ENCODE results near the gene GALNT16. TPM values are rescaled to one million over a fixed set of nuclear protein-coding genes. Genes with fewer than 3 reads are reported as not detected.

GALNT16 gene
- total RNA-seq, 4 donors from 2014 or later: 2.5 to 11.3 (median 2.8) TPM

DNA sequence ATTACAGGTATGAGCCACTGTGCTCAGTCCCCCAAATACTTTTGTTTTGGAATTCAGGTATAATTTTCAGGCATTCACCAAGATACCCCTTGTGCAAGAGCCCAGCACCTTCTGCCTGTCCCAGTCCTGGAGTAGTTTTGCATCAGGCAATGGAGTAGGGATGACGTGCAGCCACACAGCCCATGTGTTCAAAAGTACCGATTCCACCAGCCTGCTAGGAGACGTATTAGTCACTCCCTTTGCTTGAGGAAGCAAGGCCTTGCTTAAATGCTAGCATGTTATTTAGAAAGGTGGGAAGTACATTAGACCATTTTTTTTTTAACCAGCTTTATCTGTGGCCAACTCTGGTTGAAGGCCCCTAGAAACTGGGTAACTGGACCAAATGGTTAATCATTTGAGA lies 15.0 kb upstream of the GALNT16 start:
- Histone ChIP-seq H3K9me3 (no peaks in the 10 kb centered on the region), H3K27me3 (no peaks in the 10 kb centered on the region), H3K4me1 (peaks cover 0 to 17% (median 4%) of the 10 kb centered on the region in 4 donors), H3K4me3 (no peak overlapping the region), H3K36me3 (peaks cover 0 to 4% (median 0%) of the 10 kb centered on the region in 4 donors), H3K27ac (no peak overlapping the region)
- in situ Hi-C loops (cut with MboI; ENCODE audit: low pct_ligation_motif_present in 1 of 4, low pct_unique_long_range_greater_than_20kb in 1 of 4, low sequenced_read_pairs in 3 of 4): loop anchor here in 2 of 4 donors (25.0 kb wide), 1 partner anchor 217 kb away; no protein-coding TSS in a partner anchor
- 88% methylated on average over 3 of the region's 3 CpGs for WGBS, 2 donors (ENCODE audit: low coverage in 1 of 2)
- intact Hi-C loops (cut with DNase I; ENCODE audit: low total_unique reads): no loop called here
- TF ChIP-seq EP300 (IDR thresholded peaks at IDR 0.05; ENCODE audit: low read depth) (no peak), POLR2AphosphoS5 (IDR thresholded peaks at IDR 0.05) (no peak), POLR2A (IDR thresholded peaks at IDR 0.05) (no peak)
- TF ChIP-seq, protein P1, sequence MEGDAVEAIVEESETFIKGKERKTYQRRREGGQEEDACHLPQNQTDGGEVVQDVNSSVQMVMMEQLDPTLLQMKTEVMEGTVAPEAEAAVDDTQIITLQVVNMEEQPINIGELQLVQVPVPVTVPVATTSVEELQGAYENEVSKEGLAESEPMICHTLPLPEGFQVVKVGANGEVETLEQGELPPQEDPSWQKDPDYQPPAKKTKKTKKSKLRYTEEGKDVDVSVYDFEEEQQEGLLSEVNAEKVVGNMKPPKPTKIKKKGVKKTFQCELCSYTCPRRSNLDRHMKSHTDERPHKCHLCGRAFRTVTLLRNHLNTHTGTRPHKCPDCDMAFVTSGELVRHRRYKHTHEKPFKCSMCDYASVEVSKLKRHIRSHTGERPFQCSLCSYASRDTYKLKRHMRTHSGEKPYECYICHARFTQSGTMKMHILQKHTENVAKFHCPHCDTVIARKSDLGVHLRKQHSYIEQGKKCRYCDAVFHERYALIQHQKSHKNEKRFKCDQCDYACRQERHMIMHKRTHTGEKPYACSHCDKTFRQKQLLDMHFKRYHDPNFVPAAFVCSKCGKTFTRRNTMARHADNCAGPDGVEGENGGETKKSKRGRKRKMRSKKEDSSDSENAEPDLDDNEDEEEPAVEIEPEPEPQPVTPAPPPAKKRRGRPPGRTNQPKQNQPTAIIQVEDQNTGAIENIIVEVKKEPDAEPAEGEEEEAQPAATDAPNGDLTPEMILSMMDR (IDR thresholded peaks at IDR 0.05): no peak
- DNase-seq: no peak

DNA sequence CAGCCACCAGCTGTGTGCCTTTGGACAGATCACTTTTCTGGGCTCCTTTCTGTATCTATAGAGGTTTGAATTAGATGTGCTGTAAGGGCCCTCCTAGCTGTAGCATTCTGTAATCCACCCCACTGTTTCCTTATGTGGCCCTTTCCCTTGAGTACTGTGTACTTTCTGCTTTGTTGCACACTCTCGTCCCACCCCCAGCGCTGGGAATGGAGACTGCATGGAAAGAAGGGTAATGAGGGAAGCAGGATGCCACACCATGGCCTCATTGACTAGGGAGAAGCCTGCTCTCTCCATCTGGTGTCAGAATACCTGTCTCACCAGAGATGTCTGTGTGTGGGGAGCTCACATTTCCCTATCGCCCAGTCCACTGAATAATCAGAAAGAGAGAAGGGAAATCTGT lies 13.6 kb upstream of the GALNT16 start:
- intact Hi-C loops (cut with DNase I; ENCODE audit: low total_unique reads): no loop called here
- TF ChIP-seq POLR2AphosphoS5 (IDR thresholded peaks at IDR 0.05) (no peak), POLR2A (IDR thresholded peaks at IDR 0.05) (no peak), EP300 (IDR thresholded peaks at IDR 0.05; ENCODE audit: low read depth) (no peak)
- TF ChIP-seq, protein P1 (IDR thresholded peaks at IDR 0.05): no peak
- in situ Hi-C loops (cut with MboI; ENCODE audit: low pct_ligation_motif_present in 1 of 4, low pct_unique_long_range_greater_than_20kb in 1 of 4, low sequenced_read_pairs in 3 of 4): loop anchor here in 2 of 4 donors (25.0 kb wide), 1 partner anchor 216 kb away; no protein-coding TSS in a partner anchor
- no peak for DNase-seq
- Histone ChIP-seq H3K27me3 (no peaks in the 10 kb centered on the region), H3K9me3 (no peaks in the 10 kb centered on the region), H3K27ac (no peak overlapping the region), H3K4me1 (peaks cover 0 to 15% (median 4%) of the 10 kb centered on the region in 4 donors), H3K36me3 (no peaks in the 10 kb centered on the region), H3K4me3 (no peak overlapping the region)
- WGBS, 2 donors (ENCODE audit: low coverage in 1 of 2): 91 to 92% methylated on average over 3 of the region's 3 CpGs

DNA sequence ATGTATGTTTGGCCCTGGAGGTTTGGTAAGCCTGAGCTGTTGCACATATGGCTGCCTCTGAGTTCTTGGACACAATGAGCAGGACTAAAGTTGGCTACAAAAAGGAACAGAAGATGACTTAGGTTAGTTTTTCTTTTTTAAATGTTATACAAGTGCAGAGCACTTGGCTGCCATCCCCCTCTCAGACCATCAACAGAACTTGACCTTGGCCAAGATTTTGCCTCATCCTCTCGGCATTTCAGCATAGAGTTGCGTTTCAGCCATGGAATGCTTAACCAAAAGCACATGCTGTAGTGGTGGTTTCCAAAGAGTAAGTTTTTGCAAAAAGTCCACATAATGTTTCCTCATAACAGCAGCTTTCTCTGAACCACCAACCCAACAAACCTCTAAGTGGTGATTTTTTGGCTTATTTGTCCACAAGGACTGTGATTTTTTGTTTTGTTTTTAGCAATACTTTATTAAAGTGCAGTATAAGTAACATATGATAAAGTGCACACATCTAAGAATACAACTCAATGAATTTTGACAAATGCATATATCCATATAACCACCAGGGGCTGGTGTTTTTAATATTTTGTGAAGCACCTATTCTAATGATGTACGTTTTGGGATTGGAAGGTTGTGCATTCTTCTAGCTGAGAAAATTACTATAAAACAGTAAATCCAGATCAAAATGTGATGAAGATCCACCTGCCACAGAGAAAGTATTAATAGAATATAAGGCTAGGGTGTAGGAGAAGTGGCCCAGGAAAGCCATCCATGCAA lies 12.1 kb upstream of the GALNT16 start:
- intact Hi-C loops (cut with DNase I; ENCODE audit: low total_unique reads): no loop called here

GRCh38 chr14:69249603-69250002 lies 10.4 kb upstream of the GALNT16 start:
- in situ Hi-C loops (cut with MboI; ENCODE audit: low pct_ligation_motif_present in 1 of 4, low pct_unique_long_range_greater_than_20kb in 1 of 4, low sequenced_read_pairs in 3 of 4) (loop anchor here in 3 of 4 donors (10.0 to 25.0 kb wide), 2 partner anchors 205 to 213 kb away; no protein-coding TSS in a partner anchor), intact Hi-C loops (cut with DNase I; ENCODE audit: low total_unique reads) (no loop called here)
- DNase-seq: no peak

More for the DNA sequence above, 12.1 kb upstream of the GALNT16 start:
- H3K4me1 ChIP-seq: peaks cover 0 to under 1% (median 0%) of the 10 kb centered on the region in 4 donors
- no peak overlapping the region for H3K4me3 ChIP-seq
- peak overlapping the region; percentile 21 to 53 (median 46) for H3K27ac ChIP-seq
- WGBS, 2 donors (ENCODE audit: low coverage in 1 of 2): 59 to 73% methylated on average over 3 of the region's 3 CpGs
- in situ Hi-C loops (cut with MboI; ENCODE audit: low pct_ligation_motif_present in 1 of 4, low pct_unique_long_range_greater_than_20kb in 1 of 4, low sequenced_read_pairs in 3 of 4): loop anchor here in 2 of 4 donors (25.0 kb wide), 1 partner anchor 214 kb away; no protein-coding TSS in a partner anchor
- TF ChIP-seq EP300 (IDR thresholded peaks at IDR 0.05; ENCODE audit: low read depth) (no peak), POLR2A (IDR thresholded peaks at IDR 0.05) (no peak), POLR2AphosphoS5 (IDR thresholded peaks at IDR 0.05) (peak in 2 of 3 donors; percentile 56 to 57)
- TF ChIP-seq, protein P1 (IDR thresholded peaks at IDR 0.05): peak; percentile 11 to 31 (median 20)
- peak; percentile 24 for DNase-seq
- no peaks in the 10 kb centered on the region for H3K27me3 ChIP-seq
- H3K36me3 ChIP-seq: no peaks in the 10 kb centered on the region
- no peaks in the 10 kb centered on the region for H3K9me3 ChIP-seq

More at GRCh38 chr14:69249603-69250002, 10.4 kb upstream of the GALNT16 start:
- Histone ChIP-seq H3K27ac (no peak overlapping the region), H3K36me3 (no peaks in the 10 kb centered on the region), H3K4me3 (no peak overlapping the region), H3K4me1 (no peaks in the 10 kb centered on the region), H3K27me3 (no peaks in the 10 kb centered on the region), H3K9me3 (no peaks in the 10 kb centered on the region)
- TF ChIP-seq EP300 (IDR thresholded peaks at IDR 0.05; ENCODE audit: low read depth) (no peak), POLR2AphosphoS5 (IDR thresholded peaks at IDR 0.05) (no peak), POLR2A (IDR thresholded peaks at IDR 0.05) (no peak)
- TF ChIP-seq, protein P1 (IDR thresholded peaks at IDR 0.05): no peak
- 87 to 90% methylated on average over 2 to 5 of the region's 5 CpGs for WGBS, 2 donors (ENCODE audit: low coverage in 1 of 2)

Measured in transverse colon (tissue), 4 donors.